H1 (cell line): ENCODE measurements around the gene STIM2. TPM values are rescaled to one million over a fixed set of nuclear protein-coding genes. Genes with fewer than 3 reads are reported as not detected.

ENCODE experiments used
- CTCF ChIA-PET: fragments of 300-600 bp; sonication (Branson Sonifier 250); formaldehyde crosslinking; loops from one replicate; lab custom pipeline; 2021; ENCODE audit not compliant: partially characterized antibody; lab: Charles Lee
- POLR2A ChIA-PET: fragments of 300-600 bp; sonication (Branson Sonifier 250); formaldehyde crosslinking; loops from one replicate; lab custom pipeline; 2021; ENCODE audit warnings: inconsistent platforms; ENCODE audit not compliant: partially characterized antibody; lab: Charles Lee
- DNase-seq, 2 experiments: peaks; one replicate each; pipeline versions ENCODE4 v3.0.0 to v3.0.0-alpha.2; 2010 to 2022; ENCODE audit warnings: low spot score in 2 of 2, low read depth in 1 of 2, mixed read lengths in 1 of 2
- FAIRE-seq: peaks from 2 replicates; lab custom pipeline; 2011; peaks lifted over from hg19 to GRCh38; lab: Jason Lieb, UNC
- H2AFZ ChIP-seq: 2 replicates; pipeline ENCODE4 v1.8.1; 2012; ENCODE audit warnings: low read length, inconsistent platforms
- H2AK5ac ChIP-seq: 2 replicates; pipeline ENCODE4 v1.6.1; 2013; ENCODE audit warnings: low read depth, low read length
- H2BK120ac ChIP-seq: replicated peaks from 2 replicates; pipeline ENCODE3; 2013; ENCODE audit warnings: low read depth, low read length, inconsistent platforms
- H2BK12ac ChIP-seq: 2 replicates; pipeline ENCODE4 v1.6.1; 2013; ENCODE audit warnings: low read depth, low read length
- H2BK15ac ChIP-seq: 2 replicates; pipeline ENCODE4 v1.6.1; 2013; ENCODE audit warnings: low read length
- H2BK20ac ChIP-seq: 2 replicates; pipeline ENCODE4 v1.6.1; 2013; ENCODE audit warnings: low read length
- H2BK5ac ChIP-seq: 2 replicates; pipeline ENCODE4 v1.6.1; 2013; ENCODE audit warnings: low read depth, low read length
- H3K14ac ChIP-seq: 2 replicates; pipeline ENCODE4 v1.6.1; 2013; ENCODE audit warnings: inconsistent platforms; ENCODE audit not compliant: insufficient read length
- H3K18ac ChIP-seq: 2 replicates; pipeline ENCODE4 v1.6.1; 2013; ENCODE audit warnings: low read length; ENCODE audit errors: extremely low read depth
- H3K23ac ChIP-seq: 2 replicates; pipeline ENCODE4 v1.6.1; 2013; ENCODE audit warnings: inconsistent platforms; ENCODE audit not compliant: insufficient read length
- H3K23me2 ChIP-seq: 2 replicates; pipeline ENCODE4 v1.6.1; 2013; ENCODE audit warnings: low read depth, low read length
- H3K27ac ChIP-seq: 2 replicates; pipeline ENCODE4 v1.6.1; 2011; ENCODE audit warnings: low read depth, low read length, inconsistent platforms
- H3K27me3 ChIP-seq, 4 experiments: replicated peaks in 1 of 4; 1 replicate in 1 of 4; 2 replicates in 3 of 4; pipeline versions ENCODE4 v1.6.1 to v1.8.1; 2011 to 2013; ENCODE audit warnings: low read length in 3 of 4, mild to moderate bottlenecking in 3 of 4, inconsistent platforms in 2 of 4, mixed read lengths in 2 of 4, moderate library complexity in 1 of 4; ENCODE audit not compliant: control insufficient read depth in 3 of 4, insufficient read depth in 3 of 4; ENCODE audit errors: extremely low read depth in 1 of 4
- H3K36me3 ChIP-seq, 4 experiments: 2 replicates each; pipeline versions ENCODE4 v1.6.1 to v1.8.1; 2011 to 2013; ENCODE audit warnings: mild to moderate bottlenecking in 4 of 4, low read length in 3 of 4, moderate library complexity in 2 of 4, control low read depth in 1 of 4, inconsistent platforms in 1 of 4; ENCODE audit not compliant: insufficient read depth in 4 of 4, control insufficient read depth in 2 of 4
- H3K4ac ChIP-seq: replicated peaks from 2 replicates; pipeline ENCODE3; 2013; ENCODE audit warnings: low read length, low read depth, mixed read lengths, inconsistent platforms; ENCODE audit not compliant: insufficient read length
- H3K4me1 ChIP-seq, 4 experiments: replicated peaks in 1 of 4; 1 replicate in 1 of 4; 2 replicates in 3 of 4; pipeline versions ENCODE4 v1.6.1 to v1.8.1; 2011 to 2013; ENCODE audit warnings: low read length in 3 of 4, inconsistent platforms in 2 of 4, mixed read lengths in 1 of 4; ENCODE audit not compliant: insufficient read depth in 4 of 4, control insufficient read depth in 3 of 4
- H3K4me2 ChIP-seq, 2 experiments: 2 replicates each; pipeline versions ENCODE4 v1.6.1 to v1.8.1; 2011 to 2013; ENCODE audit warnings: low read depth in 2 of 2, low read length in 2 of 2, control low read depth in 1 of 2, inconsistent platforms in 1 of 2, mild to moderate bottlenecking in 1 of 2; ENCODE audit not compliant: insufficient read depth in 1 of 2
- H3K4me3 ChIP-seq, 4 experiments: fragments of 200-600, 300-600 bp in 1 of 4; sonication (generic), shearing (Covaris generic), sonication (Bioruptor Twin) in 1 of 4; 2 replicates each; pipeline versions ENCODE4 v1.5.1 to v1.8.1; 2011 to 2016; ENCODE audit warnings: low read length in 4 of 4, low read depth in 3 of 4, control low read depth in 2 of 4, inconsistent platforms in 2 of 4, mild to moderate bottlenecking in 2 of 4, mixed read lengths in 1 of 4, moderate library complexity in 1 of 4; ENCODE audit not compliant: insufficient read depth in 2 of 4; ENCODE audit errors: extremely low read depth in 1 of 4
- H3K56ac ChIP-seq: replicated peaks from 2 replicates; pipeline ENCODE3; 2013; ENCODE audit warnings: low read depth, mild to moderate bottlenecking, mixed read lengths, low read length, inconsistent platforms; ENCODE audit not compliant: insufficient read length
- H3K79me1 ChIP-seq: 2 replicates; pipeline ENCODE4 v1.6.1; 2013; ENCODE audit warnings: low read depth, low read length, control low read depth
- H3K79me2 ChIP-seq, 2 experiments: 2 replicates each; pipeline versions ENCODE4 v1.6.1 to v1.8.1; 2012 to 2013; ENCODE audit warnings: low read length in 2 of 2, mild to moderate bottlenecking in 2 of 2, inconsistent platforms in 1 of 2; ENCODE audit not compliant: insufficient read depth in 2 of 2, control insufficient read depth in 1 of 2
- H3K9ac ChIP-seq, 4 experiments: replicated peaks in 1 of 4; 1 replicate in 1 of 4; 2 replicates in 3 of 4; pipeline versions ENCODE4 v1.6.1 to v1.8.1; 2011 to 2013; ENCODE audit warnings: low read depth in 3 of 4, low read length in 3 of 4, control low read depth in 2 of 4, mild to moderate bottlenecking in 2 of 4, moderate library complexity in 2 of 4, inconsistent platforms in 1 of 4; ENCODE audit errors: extremely low read depth in 1 of 4
- H3K9me3 ChIP-seq, 2 experiments: 2 replicates each; pipeline versions ENCODE4 v1.6.1 to v1.8.1; 2012 to 2013; ENCODE audit warnings: mild to moderate bottlenecking in 2 of 2, moderate library complexity in 2 of 2, control low read depth in 1 of 2, inconsistent platforms in 1 of 2, low read depth in 1 of 2, low read length in 1 of 2, mixed read lengths in 1 of 2; ENCODE audit not compliant: insufficient read depth in 2 of 2
- H4K20me1 ChIP-seq, 2 experiments: replicated peaks in 1 of 2; 2 replicates each; pipeline versions ENCODE3 to v1.8.1; 2011 to 2013; ENCODE audit warnings: inconsistent platforms in 2 of 2, low read length in 2 of 2, mild to moderate bottlenecking in 1 of 2; ENCODE audit not compliant: insufficient read depth in 2 of 2, control insufficient read depth in 1 of 2
- H4K5ac ChIP-seq: 2 replicates; pipeline ENCODE4 v1.6.1; 2013; ENCODE audit warnings: low read length, low read depth, mixed read lengths, inconsistent platforms; ENCODE audit not compliant: insufficient read length
- H4K8ac ChIP-seq: 2 replicates; pipeline ENCODE4 v1.8.0; 2013; ENCODE audit warnings: mild to moderate bottlenecking, moderate library complexity, low read length, inconsistent platforms; ENCODE audit not compliant: insufficient read depth; ENCODE audit errors: extremely low read depth
- H4K91ac ChIP-seq: replicated peaks from 2 replicates; pipeline ENCODE3; 2013; ENCODE audit warnings: low read length, mixed read lengths, inconsistent platforms; ENCODE audit not compliant: insufficient read length
- CBX8 ChIP-seq: fragments of 300-800, 300-1000 bp; sonication (generic); IDR thresholded peaks from 2 replicates; pipeline ENCODE4 v1.7.1; 2016; ENCODE audit warnings: low read depth, low read length, borderline replicate concordance
- CEBPB ChIP-seq: IDR thresholded peaks from 2 replicates; pipeline ENCODE4 v1.6.1; 2012; ENCODE audit warnings: low read depth, low read length
- CTBP2 ChIP-seq: IDR thresholded peaks from 2 replicates; pipeline ENCODE4 v1.7.0; 2011; ENCODE audit warnings: borderline replicate concordance, mild to moderate bottlenecking, moderate library complexity, mixed read lengths, low read length; ENCODE audit not compliant: insufficient read depth, insufficient read length
- JUN ChIP-seq: IDR thresholded peaks from 2 replicates; pipeline ENCODE4 v1.6.1; 2011; ENCODE audit warnings: low read depth, mild to moderate bottlenecking, improper control_type of control experiment, low read length
- MAFK ChIP-seq: IDR thresholded peaks from 2 replicates; pipeline ENCODE4 v1.6.1; 2012; ENCODE audit warnings: low read depth, mild to moderate bottlenecking, improper control_type of control experiment, low read length
- RFX5 ChIP-seq: IDR thresholded peaks from 2 replicates; pipeline ENCODE4 v1.6.1; 2011; ENCODE audit warnings: low read depth, low read length, improper control_type of control experiment, borderline replicate concordance
- WGBS, 2 experiments: shearing (Covaris generic) in 1 of 2; methylation state at CpG; one replicate each; pipeline versions ENCODE4 v1.1.6 to v1.1.7; 2013 to 2015; ENCODE audit warnings: low lambda C conversion rate in 2 of 2, mixed read lengths in 2 of 2, inconsistent platforms in 1 of 2, low coverage in 1 of 2, missing lambda C conversion rate in 1 of 2; ENCODE audit not compliant: insufficient replicate concordance in 2 of 2, insufficient coverage in 1 of 2, insufficient read length in 1 of 2; ENCODE audit errors: extremely low coverage in 1 of 2, missing lambda C conversion rate in 1 of 2; 5-methylcytosine and 5-hydroxymethylcytosine counted together
- polyA plus RNA-seq, 7 experiments: library from polyadenylated mRNA; depleted of rRNA in 3 of 7; stranded (reverse) in 5 of 7; unstranded in 2 of 7; fragments of >200 nt in 5 of 7; fragments of 200-250 nt in 2 of 7; gene quantifications; 1 replicate in 5 of 7; 2 replicates in 1 of 7; 4 replicates in 1 of 7; pipeline versions ENCODE4 v1.2.1 to v1.2.3, GENCODE V29; 2011 to 2013; ENCODE audit warnings: missing spikeins in 2 of 7, mixed read lengths in 2 of 7
- total RNA-seq: library from RNA; stranded (reverse); fragmentation: NEBNext Ultra II Directional; extraction: Animal tissue kit (Norgen Biotek cat#: 25700); gene quantifications from 2 replicates; pipeline ENCODE4 v1.2.1, GENCODE V29; 2021

Gene STIM2
- total and polyA plus RNA-seq, 2 of the 8 experiments (the other 6 are each of a cell fraction or from before 2014, with no cell fraction given): 22.9 to 23.0 TPM

DNA sequence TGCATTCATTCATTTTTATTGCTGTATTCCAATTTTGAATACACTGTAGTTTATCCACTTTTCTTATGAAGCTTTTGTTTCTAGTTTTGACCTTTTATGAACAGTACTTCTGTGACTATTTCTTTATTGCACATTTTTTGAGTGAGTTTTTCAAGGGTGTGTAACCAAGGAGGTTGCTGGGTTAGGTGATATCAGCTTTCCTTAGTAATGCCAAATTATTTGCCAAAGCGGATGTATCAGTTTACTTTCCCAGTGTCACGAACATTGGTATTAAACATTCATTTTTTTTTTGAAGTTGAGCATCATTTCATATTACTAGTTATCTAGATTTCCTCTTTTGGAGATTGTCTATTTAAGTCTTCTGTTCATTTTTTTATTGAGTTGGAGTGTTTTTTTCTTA, 32.9 kb downstream of the STIM2 start:
- H3K18ac ChIP-seq: no peak overlapping the region
- H3K36me3 ChIP-seq: no peaks in the 10 kb centered on the region; a peak in 1 of 8 replicates
- DNase-seq (no peak), FAIRE-seq (no peak)
- H3K4ac ChIP-seq: no peak overlapping the region
- H3K4me2 ChIP-seq: no peak overlapping the region
- no peak overlapping the region for H3K14ac ChIP-seq
- no peak overlapping the region for H2BK20ac ChIP-seq
- no peak overlapping the region for H3K23ac ChIP-seq
- H3K56ac ChIP-seq: no peak overlapping the region
- ChIA-PET CTCF (interaction anchor here (1.2 kb wide), 1 partner anchor 175 kb away, joined by 3 read pairs; no protein-coding TSS in a partner anchor), POLR2A (no interaction called here)
- no peaks in the 10 kb centered on the region for H3K27me3 ChIP-seq
- no peak overlapping the region for H2BK15ac ChIP-seq
- H2BK5ac ChIP-seq: no peak overlapping the region
- H4K8ac ChIP-seq: no peak overlapping the region
- H2AK5ac ChIP-seq: no peak overlapping the region
- no peak overlapping the region for H4K5ac ChIP-seq
- no peak for TF ChIP-seq JUN
- no peak for TF ChIP-seq MAFK
- no peak for TF ChIP-seq CBX8
- no peak for TF ChIP-seq CTBP2
- TF ChIP-seq RFX5: no peak
- no peak for TF ChIP-seq CEBPB
- no peak overlapping the region for H2BK12ac ChIP-seq
- 92% methylated on average over 2 of the region's 2 CpGs; no CpG with 5 or more reads in 1 of the 2 experiments for WGBS, 2 experiments
- H3K4me3 ChIP-seq: no peak overlapping the region
- H4K20me1 ChIP-seq: no peaks in the 10 kb centered on the region
- H3K9ac ChIP-seq: no peak overlapping the region
- no peak overlapping the region for H4K91ac ChIP-seq
- H3K27ac ChIP-seq: no peak overlapping the region
- H3K23me2 ChIP-seq: no peaks in the 10 kb centered on the region
- H3K79me1 ChIP-seq: peaks cover 3% of the 10 kb centered on the region; the same call in 1 of the 2 replicates
- H3K79me2 ChIP-seq: peaks cover 0 to 21% of the 10 kb centered on the region in 2 experiments; a peak in 2 of 4 replicates
- H2AFZ ChIP-seq: no peak overlapping the region
- H3K4me1 ChIP-seq: no peaks in the 10 kb centered on the region
- no peak overlapping the region for H2BK120ac ChIP-seq
- peaks cover 0 to 4% of the 10 kb centered on the region in 2 experiments; a peak in 1 of 4 replicates for H3K9me3 ChIP-seq
